ENCODE data around the gene AXIN1. TPM values are rescaled to one million over a fixed set of nuclear protein-coding genes. Genes with fewer than 3 reads are reported as not detected.

AXIN1 gene
- total RNA-seq, 1 experiment from 2014 or later = 42.0 TPM

DNA sequence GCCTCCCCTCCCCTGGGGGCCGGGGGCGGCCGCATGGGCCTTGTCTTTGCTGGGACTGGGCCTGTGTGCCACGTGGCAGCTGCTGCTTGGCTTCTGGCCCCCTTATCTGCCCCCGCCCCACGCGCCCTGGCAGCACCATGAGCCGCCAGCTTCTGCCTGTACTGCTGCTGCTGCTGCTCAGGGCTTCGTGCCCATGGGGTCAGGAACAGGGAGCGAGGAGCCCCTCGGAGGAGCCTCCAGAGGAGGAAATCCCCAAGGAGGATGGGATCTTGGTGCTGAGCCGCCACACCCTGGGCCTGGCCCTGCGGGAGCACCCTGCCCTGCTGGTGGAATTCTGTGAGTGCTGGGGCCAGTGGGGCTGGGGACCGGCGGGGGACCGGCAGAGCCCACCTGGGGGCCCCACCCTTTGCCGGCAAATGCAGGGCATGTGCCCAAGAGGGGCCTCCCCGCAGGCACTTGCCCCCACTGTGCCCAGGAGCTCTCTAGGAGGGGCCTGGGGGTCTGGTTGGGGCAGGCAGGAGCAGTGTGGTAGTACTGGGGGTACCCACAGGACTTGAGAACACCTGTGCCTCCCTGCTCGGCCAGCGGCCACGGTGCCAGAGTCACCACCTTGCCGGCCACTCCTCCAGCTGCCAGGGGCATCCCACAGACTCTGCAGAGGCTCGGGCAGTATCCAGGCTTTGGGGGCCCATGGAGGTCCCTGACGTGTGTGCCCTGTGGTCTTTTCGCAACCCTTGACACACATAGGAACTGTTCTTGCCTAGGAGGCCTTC is 69.3 kb downstream of the AXIN1 start, which contains the start of gene PDIA2:
TSS of gene PDIA2 (plus strand) at position 132 of the 773 bp plus-strand sequence. CDS start at position 138, 6 bp downstream.
- H3K4me3 ChIP-seq = no peak within 1 kb of the TSS
- DNase-seq = no peak
- H3K9me2 ChIP-seq (ENCODE audit: insufficient read depth) = no peaks in the 10 kb centered on the region
- intact Hi-C loops (cut with micrococcal nuclease; ENCODE audit: unreplicated experiment) = no loop called here
- H3K9me3 ChIP-seq (ENCODE audit: insufficient read depth, low read depth) = no peaks in the 10 kb centered on the region
- H3K27me3 ChIP-seq (ENCODE audit: insufficient read depth, low read depth) = peaks cover 6% of the 10 kb centered on the region; the same call in 1 of the 2 replicates
- POLR2A ChIA-PET (ENCODE audit: unreplicated experiment) = no interaction called here
- no peak within 1 kb of the TSS for H2AFZ ChIP-seq
- H4K20me1 ChIP-seq (ENCODE audit: insufficient read depth) = no peaks in the 10 kb centered on the region
- no peak within 1 kb of the TSS for H3K4me2 ChIP-seq
- no peaks in the 10 kb centered on the region for H3K36me3 ChIP-seq (ENCODE audit: low read depth)
- no peaks in the 10 kb centered on the region for H3K4me1 ChIP-seq (replicated peaks; ENCODE audit: insufficient read depth)
- BruUV-seq (replicated peaks) = no TSS peak
- CTCF ChIA-PET = interaction anchor here (0.6 kb wide), 1 partner anchor 38 kb away, joined by 24 read pairs; no protein-coding TSS in a partner anchor
- peaks cover 13% of the 10 kb centered on the region; the same call in 1 of the 2 replicates for H3F3A ChIP-seq (ENCODE audit: insufficient read depth, low read depth)
- no peak within 1 kb of the TSS for H3K27ac ChIP-seq
- no peak for TF ChIP-seq EZH2 (IDR thresholded peaks at IDR 0.05; ENCODE audit: low read depth)
- H3K79me2 ChIP-seq (ENCODE audit: low read depth) = no peaks in the 10 kb centered on the region

DNA sequence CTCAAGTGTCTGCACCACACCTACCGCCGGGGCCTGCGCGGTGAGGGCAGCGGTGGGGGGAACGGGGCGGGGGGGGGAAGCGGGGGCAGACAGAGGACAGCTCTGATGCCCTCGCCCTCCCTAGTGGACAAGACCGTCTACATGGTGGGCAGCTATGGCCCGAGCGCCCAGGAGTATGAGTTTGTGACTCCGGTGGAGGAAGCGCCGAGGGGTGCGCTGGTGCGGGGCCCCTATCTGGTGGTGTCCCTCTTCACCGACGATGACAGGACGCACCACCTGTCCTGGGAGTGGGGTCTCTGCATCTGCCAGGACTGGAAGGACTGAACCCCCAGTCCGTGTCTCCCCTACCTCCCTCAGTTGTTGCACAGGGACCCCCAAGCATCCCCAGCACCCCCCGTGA is 70.0 kb downstream of the AXIN1 start:
- Histone ChIP-seq H3K27ac (no peak overlapping the region), H3K27me3 (ENCODE audit: insufficient read depth, low read depth) (peaks cover 6% of the 10 kb centered on the region; the same call in 1 of the 2 replicates), H3K79me2 (ENCODE audit: low read depth) (no peaks in the 10 kb centered on the region), H3K9me3 (ENCODE audit: insufficient read depth, low read depth) (no peaks in the 10 kb centered on the region), H3K9me2 (ENCODE audit: insufficient read depth) (no peaks in the 10 kb centered on the region), H3K4me2 (no peak overlapping the region), H2AFZ (no peak overlapping the region), H4K20me1 (ENCODE audit: insufficient read depth) (no peaks in the 10 kb centered on the region), H3K36me3 (ENCODE audit: low read depth) (no peaks in the 10 kb centered on the region), H3K4me1 (replicated peaks; ENCODE audit: insufficient read depth) (no peaks in the 10 kb centered on the region), H3K4me3 (no peak overlapping the region), H3F3A (ENCODE audit: insufficient read depth, low read depth) (peaks cover 17% of the 10 kb centered on the region; the same call in 1 of the 2 replicates)
- DNase-seq = no peak
- ChIA-PET CTCF (no interaction called here), POLR2A (ENCODE audit: unreplicated experiment) (no interaction called here)
- no peak for TF ChIP-seq EZH2 (IDR thresholded peaks at IDR 0.05; ENCODE audit: low read depth)
- TF ChIP-seq, protein P1, sequence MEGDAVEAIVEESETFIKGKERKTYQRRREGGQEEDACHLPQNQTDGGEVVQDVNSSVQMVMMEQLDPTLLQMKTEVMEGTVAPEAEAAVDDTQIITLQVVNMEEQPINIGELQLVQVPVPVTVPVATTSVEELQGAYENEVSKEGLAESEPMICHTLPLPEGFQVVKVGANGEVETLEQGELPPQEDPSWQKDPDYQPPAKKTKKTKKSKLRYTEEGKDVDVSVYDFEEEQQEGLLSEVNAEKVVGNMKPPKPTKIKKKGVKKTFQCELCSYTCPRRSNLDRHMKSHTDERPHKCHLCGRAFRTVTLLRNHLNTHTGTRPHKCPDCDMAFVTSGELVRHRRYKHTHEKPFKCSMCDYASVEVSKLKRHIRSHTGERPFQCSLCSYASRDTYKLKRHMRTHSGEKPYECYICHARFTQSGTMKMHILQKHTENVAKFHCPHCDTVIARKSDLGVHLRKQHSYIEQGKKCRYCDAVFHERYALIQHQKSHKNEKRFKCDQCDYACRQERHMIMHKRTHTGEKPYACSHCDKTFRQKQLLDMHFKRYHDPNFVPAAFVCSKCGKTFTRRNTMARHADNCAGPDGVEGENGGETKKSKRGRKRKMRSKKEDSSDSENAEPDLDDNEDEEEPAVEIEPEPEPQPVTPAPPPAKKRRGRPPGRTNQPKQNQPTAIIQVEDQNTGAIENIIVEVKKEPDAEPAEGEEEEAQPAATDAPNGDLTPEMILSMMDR (conservative IDR thresholded peaks at IDR 0.05) = no peak
- intact Hi-C loops (cut with micrococcal nuclease; ENCODE audit: unreplicated experiment) = no loop called here
- no TSS peak for BruUV-seq (replicated peaks)

GRCh38 chr16:281660-282255 is 70.8 kb downstream of the AXIN1 start:
- H3K4me3 ChIP-seq = no peak overlapping the region
- peaks cover 6% of the 10 kb centered on the region; the same call in 1 of the 2 replicates for H3K27me3 ChIP-seq (ENCODE audit: insufficient read depth, low read depth)
- DNase-seq = no peak
- no peaks in the 10 kb centered on the region for H3K9me3 ChIP-seq (ENCODE audit: insufficient read depth, low read depth)
- BruUV-seq (replicated peaks) = no TSS peak
- no peaks in the 10 kb centered on the region for H3K36me3 ChIP-seq (ENCODE audit: low read depth)
- CTCF ChIA-PET = no interaction called here
- H3F3A ChIP-seq (ENCODE audit: insufficient read depth, low read depth) = peaks cover 17% of the 10 kb centered on the region; the same call in 1 of the 2 replicates
- no peaks in the 10 kb centered on the region for H4K20me1 ChIP-seq (ENCODE audit: insufficient read depth)
- POLR2A ChIA-PET (ENCODE audit: unreplicated experiment) = no interaction called here
- H3K9me2 ChIP-seq (ENCODE audit: insufficient read depth) = no peaks in the 10 kb centered on the region
- H3K27ac ChIP-seq = no peak overlapping the region
- H2AFZ ChIP-seq = no peak overlapping the region
- TF ChIP-seq, protein P1 (conservative IDR thresholded peaks at IDR 0.05) = no peak
- TF ChIP-seq EZH2 (IDR thresholded peaks at IDR 0.05; ENCODE audit: low read depth) = no peak
- no peaks in the 10 kb centered on the region for H3K79me2 ChIP-seq (ENCODE audit: low read depth)
- H3K4me2 ChIP-seq = no peak overlapping the region
- H3K4me1 ChIP-seq (replicated peaks; ENCODE audit: insufficient read depth) = no peaks in the 10 kb centered on the region
- intact Hi-C loops (cut with micrococcal nuclease; ENCODE audit: unreplicated experiment) = no loop called here

All from PC-9 (cell line).